KMS-11 (cell line): ENCODE results near the gene LIN7B.
A peak's percentile ranks its signal among the peaks of the same experiment; 100 is the strongest.
"Not testable (repeated sequence)": the region's sequence is repeated elsewhere in the genome, so short reads cannot be mapped to it uniquely, and the experiment has no call there.

Source experiments
- H2AFZ ChIP-seq: fragments of 200-600 bp; sonication (generic); 2 replicates; pipeline ENCODE4 v1.6.1; 2016; ENCODE audit warnings: antibody characterized with exemption, mixed run types, low read depth
- H3K27ac ChIP-seq: fragments of 200-600 bp; sonication (generic); 2 replicates; pipeline ENCODE4 v1.6.1; 2016; ENCODE audit warnings: mild to moderate bottlenecking, mixed run types
- H3K27me3 ChIP-seq: fragments of 200-600 bp; sonication (generic); 2 replicates; pipeline ENCODE4 v1.6.1; 2017; ENCODE audit warnings: mild to moderate bottlenecking, low read depth, mixed run types, moderate library complexity; ENCODE audit not compliant: insufficient read depth
- H3K36me3 ChIP-seq: fragments of 200-600 bp; sonication (generic); 2 replicates; pipeline ENCODE4 v1.6.1; 2017; ENCODE audit warnings: mild to moderate bottlenecking, mixed run types; ENCODE audit not compliant: insufficient read depth
- H3K4me1 ChIP-seq: fragments of 200-600 bp; sonication (generic); 2 replicates; pipeline ENCODE4 v1.6.1; 2016; ENCODE audit warnings: mild to moderate bottlenecking, low read depth, mixed run types; ENCODE audit not compliant: poor library complexity, severe bottlenecking
- H3K4me2 ChIP-seq: fragments of 200-600 bp; sonication (generic); 2 replicates; pipeline ENCODE4 v1.7.0; 2016; ENCODE audit warnings: mild to moderate bottlenecking, mixed run types
- H3K4me3 ChIP-seq: fragments of 200-600 bp; sonication (generic); IDR thresholded peaks from 2 replicates; pipeline ENCODE4 v1.6.1; 2017; ENCODE audit warnings: low read depth, low read length, mixed read lengths; ENCODE audit not compliant: insufficient read depth
- H3K79me2 ChIP-seq: fragments of 200-600 bp; sonication (generic); 2 replicates; pipeline ENCODE4 v1.6.1; 2016; ENCODE audit warnings: low read depth, mixed run types; ENCODE audit not compliant: insufficient read depth
- H3K9ac ChIP-seq: fragments of 200-600 bp; sonication (generic); 2 replicates; pipeline ENCODE4 v1.6.1; 2016; ENCODE audit warnings: mild to moderate bottlenecking, mixed run types
- H4K20me1 ChIP-seq: fragments of 200-600 bp; sonication (generic); 2 replicates; pipeline ENCODE4 v1.6.1; 2016; ENCODE audit warnings: mild to moderate bottlenecking, mixed run types; ENCODE audit not compliant: insufficient read depth
- TF ChIP-seq, protein P1 (sequence below): fragments of 200-600 bp; sonication (generic); conservative IDR thresholded peaks from 2 replicates; pipeline ENCODE4 v1.6.1; 2017; ENCODE audit warnings: low read depth, mild to moderate bottlenecking, antibody characterized with exemption, low read length, moderate library complexity, mixed read lengths

Gene LIN7B

DNA sequence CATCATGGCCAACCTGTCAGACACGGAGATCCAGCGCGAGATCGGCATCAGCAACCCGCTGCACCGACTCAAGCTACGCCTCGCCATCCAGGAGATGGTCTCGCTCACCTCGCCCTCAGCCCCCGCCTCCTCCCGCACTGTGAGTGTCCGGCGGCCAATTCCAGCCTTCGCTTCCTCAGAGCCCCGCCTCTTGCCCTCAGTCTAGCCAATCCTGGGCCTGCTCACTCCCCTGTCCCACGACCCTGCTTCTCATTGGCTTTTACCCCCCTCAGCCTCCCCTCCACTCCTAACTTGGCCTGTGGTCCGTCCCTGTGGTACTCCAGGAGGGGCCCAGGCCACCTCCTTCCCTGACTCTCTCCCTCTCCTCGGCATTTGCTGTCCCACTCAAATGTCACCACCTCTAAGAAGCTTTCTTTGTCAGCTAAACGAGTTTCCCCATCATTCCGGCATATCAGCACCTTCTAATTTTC, 28.7 kb downstream of the LIN7B start:
- Histone ChIP-seq H3K9ac (no peak overlapping the region), H3K4me3 (no peak overlapping the region), H3K27me3 (peaks cover 15% of the 10 kb centered on the region; the same call in 1 of the 2 replicates), H3K79me2 (no peaks in the 10 kb centered on the region), H2AFZ (no peak overlapping the region), H4K20me1 (no peaks in the 10 kb centered on the region), H3K27ac (no peak overlapping the region), H3K36me3 (no peaks in the 10 kb centered on the region), H3K4me2 (no peak overlapping the region), H3K4me1 (peaks cover 9% of the 10 kb centered on the region)
- TF ChIP-seq, protein P1, sequence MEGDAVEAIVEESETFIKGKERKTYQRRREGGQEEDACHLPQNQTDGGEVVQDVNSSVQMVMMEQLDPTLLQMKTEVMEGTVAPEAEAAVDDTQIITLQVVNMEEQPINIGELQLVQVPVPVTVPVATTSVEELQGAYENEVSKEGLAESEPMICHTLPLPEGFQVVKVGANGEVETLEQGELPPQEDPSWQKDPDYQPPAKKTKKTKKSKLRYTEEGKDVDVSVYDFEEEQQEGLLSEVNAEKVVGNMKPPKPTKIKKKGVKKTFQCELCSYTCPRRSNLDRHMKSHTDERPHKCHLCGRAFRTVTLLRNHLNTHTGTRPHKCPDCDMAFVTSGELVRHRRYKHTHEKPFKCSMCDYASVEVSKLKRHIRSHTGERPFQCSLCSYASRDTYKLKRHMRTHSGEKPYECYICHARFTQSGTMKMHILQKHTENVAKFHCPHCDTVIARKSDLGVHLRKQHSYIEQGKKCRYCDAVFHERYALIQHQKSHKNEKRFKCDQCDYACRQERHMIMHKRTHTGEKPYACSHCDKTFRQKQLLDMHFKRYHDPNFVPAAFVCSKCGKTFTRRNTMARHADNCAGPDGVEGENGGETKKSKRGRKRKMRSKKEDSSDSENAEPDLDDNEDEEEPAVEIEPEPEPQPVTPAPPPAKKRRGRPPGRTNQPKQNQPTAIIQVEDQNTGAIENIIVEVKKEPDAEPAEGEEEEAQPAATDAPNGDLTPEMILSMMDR = no peak

DNA sequence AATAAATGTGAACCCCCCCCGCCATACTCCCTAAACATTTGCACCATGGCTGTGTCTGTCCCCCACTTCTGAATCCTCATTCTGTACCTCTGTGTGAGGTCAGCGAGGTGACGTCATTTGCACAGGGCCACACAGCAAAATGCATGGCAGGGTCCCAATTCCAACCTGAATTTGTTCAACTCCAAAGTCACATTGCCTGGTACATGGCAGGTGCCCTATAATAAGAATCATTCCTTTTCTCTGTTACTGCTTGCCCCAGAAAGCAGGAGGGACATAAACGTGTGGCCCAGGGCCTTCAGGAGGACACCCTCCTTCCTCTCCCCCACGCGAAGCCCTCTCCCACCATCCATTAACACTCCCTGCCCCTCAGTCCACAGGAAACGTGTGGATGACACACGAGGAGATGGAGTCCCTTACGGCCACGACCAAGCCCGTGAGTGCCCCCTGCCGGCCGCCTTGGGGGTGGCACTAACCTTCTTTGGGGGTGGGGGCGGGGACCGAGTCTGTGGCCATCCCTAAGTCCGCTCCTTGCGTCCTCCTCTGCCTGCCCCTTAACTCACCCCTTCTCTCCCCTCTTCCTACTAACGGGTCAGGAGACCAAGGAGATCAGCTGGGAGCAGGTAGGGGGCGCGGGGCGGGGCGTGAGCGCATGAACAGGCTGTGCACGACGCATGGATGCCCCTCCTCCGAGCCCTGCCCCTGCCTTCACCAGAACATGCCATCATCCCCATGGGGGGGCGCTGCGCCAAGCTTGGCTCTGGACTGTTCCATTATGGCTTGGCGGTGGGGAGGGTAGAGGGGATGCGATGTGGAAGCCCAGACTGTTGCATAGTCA, 31.6 kb downstream of the LIN7B start:
- Histone ChIP-seq H3K27ac (no peak overlapping the region), H3K36me3 (no peaks in the 10 kb centered on the region), H3K79me2 (no peaks in the 10 kb centered on the region), H2AFZ (peak overlapping the region; percentile 78), H3K4me3 (no peak overlapping the region), H3K27me3 (peaks cover 28% of the 10 kb centered on the region; the same call in 1 of the 2 replicates), H3K9ac (no peak overlapping the region), H4K20me1 (no peaks in the 10 kb centered on the region), H3K4me2 (peak overlapping the region; percentile 42; the same call in 1 of the 2 replicates), H3K4me1 (peaks cover 18% of the 10 kb centered on the region)
- TF ChIP-seq, protein P1 = peak; percentile 96

DNA sequence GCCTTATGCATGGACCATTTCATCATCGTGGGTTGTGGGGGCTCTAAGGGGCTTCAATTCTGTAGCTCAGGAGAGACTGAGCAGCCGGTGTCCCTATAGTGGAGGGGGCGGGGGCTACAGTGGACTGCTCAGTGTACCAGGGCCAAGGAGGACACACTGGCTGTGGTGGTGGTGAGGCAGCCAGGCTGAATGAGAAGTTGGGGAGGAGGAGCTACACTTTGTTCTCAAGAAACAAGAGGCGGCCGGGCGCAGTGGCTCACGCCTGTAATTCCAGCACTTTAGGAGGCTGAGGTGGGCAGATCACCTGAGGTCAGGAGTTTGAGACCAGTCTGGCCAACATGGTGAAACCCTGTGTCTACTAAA, 32.2 kb downstream of the LIN7B start:
- not testable (repeated sequence) for H3K27ac ChIP-seq, H3K36me3 ChIP-seq, H3K4me3 ChIP-seq, H2AFZ ChIP-seq, H3K4me2 ChIP-seq, H3K9ac ChIP-seq, H4K20me1 ChIP-seq, H3K79me2 ChIP-seq
- H3K4me1 ChIP-seq = peaks cover 24% of the 10 kb centered on the region
- H3K27me3 ChIP-seq = peaks cover 34% of the 10 kb centered on the region

DNA sequence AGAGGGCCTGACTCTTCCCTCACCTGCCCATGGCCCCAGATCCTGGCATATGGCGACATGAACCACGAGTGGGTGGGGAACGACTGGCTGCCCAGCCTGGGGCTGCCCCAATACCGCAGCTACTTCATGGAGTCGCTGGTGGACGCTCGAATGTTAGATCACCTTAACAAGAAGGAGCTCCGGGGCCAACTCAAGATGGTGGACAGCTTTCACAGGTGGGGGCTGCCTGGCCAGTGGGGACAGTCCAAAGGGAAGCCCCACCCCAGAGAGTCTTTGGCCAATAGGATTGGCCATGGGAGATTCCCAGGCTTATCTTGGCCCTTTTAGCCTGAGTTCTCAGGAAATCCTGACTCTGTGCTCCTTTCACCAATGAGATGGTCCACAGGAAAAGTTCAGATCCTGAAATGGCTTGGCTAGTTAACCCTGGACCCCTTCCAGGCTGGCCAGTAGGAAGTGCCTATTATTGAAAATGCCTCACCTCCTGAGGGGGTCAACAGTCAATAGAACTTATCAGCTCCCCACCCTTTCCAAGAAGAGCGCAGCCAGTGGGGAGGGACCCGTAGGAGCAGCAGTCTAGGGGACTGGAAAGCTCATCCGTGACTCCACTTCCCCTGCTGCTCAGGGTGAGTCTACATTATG, 34.0 kb downstream of the LIN7B start:
- H3K9ac ChIP-seq = no peak overlapping the region
- no peaks in the 10 kb centered on the region for H3K36me3 ChIP-seq
- H3K79me2 ChIP-seq = no peaks in the 10 kb centered on the region
- H3K4me3 ChIP-seq = no peak overlapping the region
- no peak overlapping the region for H2AFZ ChIP-seq
- no peaks in the 10 kb centered on the region for H4K20me1 ChIP-seq
- peaks cover 30% of the 10 kb centered on the region for H3K4me1 ChIP-seq
- H3K27ac ChIP-seq = no peak overlapping the region
- H3K4me2 ChIP-seq = peak overlapping the region; percentile 100; the same call in 1 of the 2 replicates
- peaks cover 50% of the 10 kb centered on the region for H3K27me3 ChIP-seq
- TF ChIP-seq, protein P1 = no peak
